Measurements from ENCODE around the gene AMN.

AMN gene

GRCh38 chr14:102901633-102902032 is 20.8 kb upstream of the AMN start:
- H3K4me3 ChIP-seq (ENCODE audit: low read length), result peak overlapping the region; percentile 60
- no peaks in the 10 kb centered on the region for H3K9me2 ChIP-seq (replicated peaks; ENCODE audit: control insufficient read depth, low read length)
- no peaks in the 10 kb centered on the region for H3K9me3 ChIP-seq (ENCODE audit: control insufficient read depth, insufficient read depth, low read length)
- no peaks in the 10 kb centered on the region for H3K27me3 ChIP-seq (ENCODE audit: control insufficient read depth, low read length)
- peak overlapping the region; percentile 76 for H3K4me2 ChIP-seq (ENCODE audit: low read length)
- H3K36me3 ChIP-seq (ENCODE audit: control insufficient read depth, low read length), result peaks cover 29% of the 10 kb centered on the region
- peaks cover 46% of the 10 kb centered on the region for H3K4me1 ChIP-seq (ENCODE audit: control insufficient read depth, low read length)
- no peaks in the 10 kb centered on the region for H3K79me2 ChIP-seq (ENCODE audit: control insufficient read depth, low read length)
- peaks cover 20% of the 10 kb centered on the region for H4K20me1 ChIP-seq (ENCODE audit: control insufficient read depth, insufficient read depth, low read depth, low read length)
- peak overlapping the region; percentile 69 for H3K27ac ChIP-seq (ENCODE audit: low read depth, low read length)
- H3F3A ChIP-seq (ENCODE audit: control insufficient read depth, insufficient read depth), result peaks cover 16% of the 10 kb centered on the region
- no peak for TF ChIP-seq CTCF (IDR thresholded peaks at IDR 0.05; ENCODE audit: low read depth, low read length, poor library complexity, severe bottlenecking)
- no peak for TF ChIP-seq EZH2phosphoT487 (IDR thresholded peaks at IDR 0.05; ENCODE audit: borderline replicate concordance, low read length)

GRCh38 chr14:102902086-102902485 is 20.4 kb upstream of the AMN start:
- Histone ChIP-seq H3K4me3 (ENCODE audit: low read length) (peak overlapping the region; percentile 42), H3K9me3 (ENCODE audit: control insufficient read depth, insufficient read depth, low read length) (no peaks in the 10 kb centered on the region), H3K79me2 (ENCODE audit: control insufficient read depth, low read length) (no peaks in the 10 kb centered on the region), H3K4me2 (ENCODE audit: low read length) (peak overlapping the region; percentile 76), H3K36me3 (ENCODE audit: control insufficient read depth, low read length) (peaks cover 29% of the 10 kb centered on the region), H3K27me3 (ENCODE audit: control insufficient read depth, low read length) (no peaks in the 10 kb centered on the region), H4K20me1 (ENCODE audit: control insufficient read depth, insufficient read depth, low read depth, low read length) (peaks cover 20% of the 10 kb centered on the region), H3K9me2 (replicated peaks; ENCODE audit: control insufficient read depth, low read length) (no peaks in the 10 kb centered on the region), H3F3A (ENCODE audit: control insufficient read depth, insufficient read depth) (peaks cover 16% of the 10 kb centered on the region), H3K4me1 (ENCODE audit: control insufficient read depth, low read length) (peaks cover 46% of the 10 kb centered on the region), H3K27ac (ENCODE audit: low read depth, low read length) (peak overlapping the region; percentile 69)
- TF ChIP-seq CTCF (IDR thresholded peaks at IDR 0.05; ENCODE audit: low read depth, low read length, poor library complexity, severe bottlenecking) (no peak), EZH2phosphoT487 (IDR thresholded peaks at IDR 0.05; ENCODE audit: borderline replicate concordance, low read length) (no peak)

- Histone ChIP-seq H3K36me3 (ENCODE audit: control insufficient read depth, low read length) (peaks cover 29% of the 10 kb centered on the region), H3F3A (ENCODE audit: control insufficient read depth, insufficient read depth) (peaks cover 16% of the 10 kb centered on the region), H3K4me1 (ENCODE audit: control insufficient read depth, low read length) (peaks cover 46% of the 10 kb centered on the region), H3K79me2 (ENCODE audit: control insufficient read depth, low read length) (no peaks in the 10 kb centered on the region), H4K20me1 (ENCODE audit: control insufficient read depth, insufficient read depth, low read depth, low read length) (peaks cover 21% of the 10 kb centered on the region), H3K4me3 (ENCODE audit: low read length) (no peak overlapping the region; the same call in 1 of the 2 replicates), H3K27me3 (ENCODE audit: control insufficient read depth, low read length) (no peaks in the 10 kb centered on the region), H3K9me3 (ENCODE audit: control insufficient read depth, insufficient read depth, low read length) (no peaks in the 10 kb centered on the region), H3K4me2 (ENCODE audit: low read length) (peak overlapping the region; percentile 76), H3K9me2 (replicated peaks; ENCODE audit: control insufficient read depth, low read length) (no peaks in the 10 kb centered on the region), H3K27ac (ENCODE audit: low read depth, low read length) (0 out of 2 replicates have a peak overlapping the region, but pooled peaks have one; percentile 69)
- TF ChIP-seq CTCF (IDR thresholded peaks at IDR 0.05; ENCODE audit: low read depth, low read length, poor library complexity, severe bottlenecking), result no peak
- no peak for TF ChIP-seq EZH2phosphoT487 (IDR thresholded peaks at IDR 0.05; ENCODE audit: borderline replicate concordance, low read length)
Measured at GRCh38 chr14:102902523-102903247, 19.8 kb upstream of the AMN start.

Data from DOHH2 (cell line).